ENCODE measurements around the gene MMP15.
A peak's percentile ranks its signal among the peaks of the same experiment; 100 is the strongest.

MMP15 gene

DNA sequence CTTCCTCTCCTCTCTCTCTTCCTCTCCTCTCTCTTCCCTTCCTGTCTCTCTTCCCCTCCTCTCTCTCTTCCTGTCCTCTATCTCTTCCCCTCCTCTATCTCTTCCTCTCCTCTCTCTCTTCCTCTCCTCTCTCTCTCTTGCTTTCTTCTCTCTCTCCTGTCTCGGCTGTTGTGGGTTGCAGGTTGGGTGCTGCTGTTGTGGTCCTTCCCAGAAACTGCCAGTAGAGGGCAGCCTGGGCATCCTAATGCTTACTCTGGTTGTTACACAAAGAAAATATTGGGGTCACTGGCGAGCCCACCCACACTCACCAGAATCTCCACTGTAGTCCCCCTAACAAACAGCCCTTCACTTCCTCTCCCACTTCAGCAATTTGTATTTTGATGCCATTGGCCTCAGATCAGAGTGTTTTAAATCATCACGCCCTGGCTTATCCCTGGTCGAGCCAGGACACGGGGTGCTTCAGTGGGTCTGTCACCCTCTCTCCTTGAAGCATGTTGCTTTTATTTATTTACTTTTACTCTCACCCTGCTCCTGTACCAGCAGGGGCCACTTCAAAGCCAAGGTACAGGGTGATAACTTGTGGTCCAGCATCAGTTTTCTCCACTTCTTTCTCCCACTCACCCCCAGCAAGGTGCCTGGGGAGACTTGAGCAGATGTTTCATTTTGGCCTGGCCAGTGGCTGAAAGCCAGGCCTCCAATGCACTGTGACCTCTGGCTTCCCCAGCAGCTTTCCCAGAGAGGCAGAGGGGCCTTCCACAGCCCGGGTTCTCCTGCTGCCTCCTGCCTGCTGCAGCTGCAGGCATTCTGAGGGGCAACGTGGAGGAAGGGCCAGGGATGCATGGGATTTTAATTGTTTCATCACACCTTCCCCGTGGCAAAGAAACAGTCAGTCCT, 4.7 kb upstream of the MMP15 start:
- DNase-seq: no peak

DNA sequence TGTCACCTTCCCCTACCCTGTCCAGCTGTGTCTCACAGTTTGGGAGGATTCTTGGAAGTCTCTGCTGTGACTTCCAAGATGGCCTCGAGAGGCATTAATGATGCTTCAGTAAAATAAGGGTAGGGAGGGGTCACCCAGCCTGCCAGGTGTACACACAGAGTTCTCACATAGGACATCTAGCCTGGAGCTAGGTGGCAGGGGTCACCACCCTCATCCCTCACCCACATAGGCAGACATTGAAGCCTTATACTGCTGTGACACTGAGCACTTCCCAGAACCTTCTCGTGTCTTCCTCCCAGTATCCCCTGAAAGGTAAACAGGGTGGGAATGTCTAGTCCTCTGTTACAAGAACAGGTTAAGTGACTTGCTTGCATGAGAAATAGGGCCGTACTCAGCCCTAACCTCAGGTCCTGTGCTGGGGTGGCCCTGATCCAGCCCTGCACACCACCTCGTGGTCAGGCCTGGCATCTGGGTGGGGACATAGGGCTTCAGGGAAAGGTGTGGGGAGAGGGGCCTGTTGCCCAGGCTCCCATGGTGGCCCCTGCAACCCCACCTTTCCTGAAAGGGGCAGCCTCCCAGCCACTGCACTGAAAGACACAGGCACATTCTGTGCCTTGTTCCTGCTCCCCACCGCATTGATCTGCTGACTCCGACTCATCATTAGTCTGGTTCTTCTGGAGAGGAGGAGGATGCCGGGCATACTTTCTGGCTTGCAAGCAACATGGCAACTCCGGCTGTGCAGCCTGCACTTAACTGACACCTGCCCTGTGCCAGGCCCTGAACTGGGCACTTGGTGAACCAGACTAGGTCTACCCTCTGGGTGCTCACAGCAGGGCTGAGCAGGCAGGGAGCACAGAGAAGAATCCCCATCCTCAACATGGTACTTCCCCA, 3.6 kb upstream of the MMP15 start:
- no peak for DNase-seq

DNA sequence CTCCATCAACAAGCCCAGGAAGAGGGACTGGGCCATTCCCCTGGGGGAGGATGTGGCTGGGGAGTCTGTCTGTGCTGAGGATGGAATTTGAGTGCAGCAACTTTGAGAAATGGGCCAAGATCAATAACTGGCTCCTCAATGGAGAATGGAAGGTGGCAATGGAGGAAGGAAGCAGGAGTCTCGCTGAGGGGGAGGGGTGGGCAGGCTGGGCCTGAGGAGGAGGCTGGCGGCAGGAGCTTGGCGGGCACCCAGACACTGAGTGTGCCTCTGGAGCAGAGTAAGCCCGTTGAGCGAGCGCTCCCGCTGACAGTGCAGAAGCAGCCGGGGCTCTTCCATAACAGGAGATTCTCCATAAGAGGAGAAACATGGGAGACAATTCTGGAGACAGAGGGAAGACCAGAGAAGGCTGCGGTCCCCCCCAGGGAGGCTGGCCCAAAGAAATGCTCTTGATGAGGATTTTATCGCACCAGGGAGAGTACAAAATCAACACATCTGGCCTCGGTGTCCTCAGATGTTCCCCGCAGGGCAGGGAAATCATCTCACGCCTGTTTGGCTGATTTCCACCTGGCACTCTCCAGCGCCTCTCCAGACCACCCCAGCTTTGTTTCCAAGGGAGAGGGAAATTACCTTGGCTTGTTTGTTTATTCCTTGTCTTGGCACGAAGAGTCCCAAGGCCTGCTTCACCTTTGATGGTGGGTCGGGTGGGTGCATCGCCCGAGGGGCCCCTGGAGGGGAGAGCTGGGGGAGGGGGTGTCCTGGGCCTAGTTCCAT, 2.8 kb upstream of the MMP15 start:
- DNase-seq: peak; percentile 64

DNA sequence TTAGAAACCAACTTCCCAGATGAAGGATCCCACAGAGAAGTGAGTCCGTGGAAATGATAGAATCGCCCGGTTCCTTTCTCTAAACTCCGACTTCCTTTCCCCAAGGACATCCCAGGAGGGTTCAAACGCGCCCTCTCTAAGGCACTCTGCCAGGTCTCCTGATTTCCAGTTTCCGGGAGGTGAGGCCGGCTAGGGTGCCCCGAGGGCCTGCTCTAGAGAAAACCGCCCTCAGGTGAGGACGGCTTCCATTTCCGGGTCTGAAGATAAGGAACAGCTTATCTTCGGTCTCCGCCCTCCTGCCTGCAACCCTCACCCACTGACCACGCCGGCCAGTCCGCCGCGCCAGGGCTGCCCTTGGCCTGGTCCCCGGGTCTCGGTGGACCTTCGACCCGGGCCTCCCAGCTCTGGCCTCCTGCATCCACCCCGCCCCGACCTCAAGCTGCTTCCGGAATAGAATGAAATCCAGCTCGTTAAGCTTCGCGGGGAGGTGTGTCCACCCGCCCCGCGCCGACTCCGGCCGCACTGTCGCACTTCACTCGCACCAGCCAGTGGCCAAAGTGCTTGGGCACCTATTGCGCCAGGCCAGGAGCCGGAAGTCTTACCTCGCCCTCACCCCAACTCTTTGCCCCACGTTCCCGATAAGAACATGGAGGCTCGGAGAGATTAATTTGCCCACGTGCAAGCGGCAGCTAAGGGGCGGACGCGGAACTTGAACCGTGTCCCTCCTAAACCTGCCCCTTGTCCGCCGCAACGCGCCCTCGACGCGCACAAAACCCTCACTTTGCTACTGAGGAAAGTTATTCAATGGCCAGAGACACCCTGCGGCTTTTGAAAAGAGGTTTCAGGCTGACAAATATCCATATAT, 836 bp upstream of the MMP15 start:
- DNase-seq: peak; percentile 81

DNA sequence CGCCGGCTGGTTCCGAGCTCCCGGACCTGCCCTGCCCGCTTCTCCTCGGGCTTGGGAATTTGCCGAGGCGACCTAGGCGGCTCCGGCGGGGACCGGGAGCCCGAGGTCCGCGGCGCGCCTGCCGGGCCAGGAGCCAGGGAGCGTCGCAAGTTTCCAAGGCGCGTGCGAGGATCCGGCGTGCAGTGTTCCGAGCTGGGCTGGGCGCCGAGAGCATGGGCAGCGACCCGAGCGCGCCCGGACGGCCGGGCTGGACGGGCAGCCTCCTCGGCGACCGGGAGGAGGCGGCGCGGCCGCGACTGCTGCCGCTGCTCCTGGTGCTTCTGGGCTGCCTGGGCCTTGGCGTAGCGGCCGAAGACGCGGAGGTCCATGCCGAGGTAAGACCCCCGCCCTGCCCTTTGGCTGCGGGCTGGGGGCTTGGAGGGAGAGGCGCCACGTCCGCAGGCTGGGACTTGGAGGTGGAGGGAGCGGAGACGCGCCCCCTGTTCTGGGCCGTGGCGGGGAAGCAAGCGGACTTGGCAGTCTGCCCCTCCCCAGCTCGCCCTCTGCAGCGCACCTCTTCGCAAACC, 668 bp downstream of the MMP15 start:
- DNase-seq: peak; percentile 9

DNA sequence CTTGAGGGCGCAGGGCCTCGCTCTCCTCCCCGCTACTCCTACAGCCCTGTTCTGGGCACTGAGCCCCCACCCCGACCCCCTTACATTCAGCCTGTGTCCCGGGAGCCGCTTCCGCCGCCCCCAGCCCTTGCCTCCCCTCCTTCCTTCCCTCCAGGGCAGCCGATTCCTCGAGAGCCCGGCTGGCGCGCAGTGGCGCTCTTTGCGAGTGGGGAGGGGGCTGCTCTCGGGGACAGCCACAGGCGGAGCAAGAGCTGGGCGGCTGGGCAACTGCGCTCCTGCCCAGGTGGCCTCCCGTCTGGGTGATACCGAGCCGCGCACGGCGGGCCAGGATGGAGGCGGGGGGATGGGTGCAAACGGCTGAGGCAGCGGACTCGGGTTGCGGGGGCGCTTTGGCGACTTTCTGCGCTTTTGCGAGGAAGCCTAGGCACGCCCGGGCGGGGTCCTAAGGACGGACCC, 1.2 kb downstream of the MMP15 start:
- no peak for DNase-seq

GRCh38 chr16:58027161-58027915, 1.8 kb downstream of the MMP15 start:
- DNase-seq: peak; percentile 31

GRCh38 chr16:58027916-58028455, 2.4 kb downstream of the MMP15 start:
- DNase-seq: no peak

DNA sequence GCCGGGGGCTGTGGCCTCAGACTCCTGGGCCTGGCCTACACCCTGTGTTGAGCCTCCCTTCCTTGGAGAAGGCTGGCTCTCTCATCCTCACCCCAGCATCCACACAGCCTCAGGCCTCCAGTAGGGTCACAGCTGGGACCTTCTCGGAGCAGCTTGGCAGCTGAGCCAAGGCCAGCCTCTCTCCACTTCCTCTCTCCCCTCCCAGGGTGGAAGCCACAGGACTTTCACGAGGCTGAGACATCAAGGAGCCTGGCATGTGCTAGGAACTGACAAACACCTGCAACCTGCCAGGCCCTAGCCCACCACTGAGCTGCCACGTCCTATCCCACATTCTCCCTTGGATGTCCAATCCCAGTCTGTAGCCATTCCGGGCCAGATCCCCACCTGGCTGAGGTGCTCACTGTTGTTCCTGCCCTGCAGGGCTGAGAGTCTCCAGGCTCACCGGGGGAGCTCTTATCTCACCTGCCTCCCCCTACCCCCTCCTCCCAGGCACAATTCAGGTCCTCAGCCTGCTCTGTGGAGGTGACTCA, 3.1 kb downstream of the MMP15 start:
- no peak for DNase-seq

GRCh38 chr16:58029410-58029809, 3.9 kb downstream of the MMP15 start:
- no peak for DNase-seq

- no peak for DNase-seq
Measured at GRCh38 chr16:58030136-58030840, 4.7 kb downstream of the MMP15 start.

GRCh38 chr16:58031016-58031800, 5.7 kb downstream of the MMP15 start:
- no peak for DNase-seq

DNA sequence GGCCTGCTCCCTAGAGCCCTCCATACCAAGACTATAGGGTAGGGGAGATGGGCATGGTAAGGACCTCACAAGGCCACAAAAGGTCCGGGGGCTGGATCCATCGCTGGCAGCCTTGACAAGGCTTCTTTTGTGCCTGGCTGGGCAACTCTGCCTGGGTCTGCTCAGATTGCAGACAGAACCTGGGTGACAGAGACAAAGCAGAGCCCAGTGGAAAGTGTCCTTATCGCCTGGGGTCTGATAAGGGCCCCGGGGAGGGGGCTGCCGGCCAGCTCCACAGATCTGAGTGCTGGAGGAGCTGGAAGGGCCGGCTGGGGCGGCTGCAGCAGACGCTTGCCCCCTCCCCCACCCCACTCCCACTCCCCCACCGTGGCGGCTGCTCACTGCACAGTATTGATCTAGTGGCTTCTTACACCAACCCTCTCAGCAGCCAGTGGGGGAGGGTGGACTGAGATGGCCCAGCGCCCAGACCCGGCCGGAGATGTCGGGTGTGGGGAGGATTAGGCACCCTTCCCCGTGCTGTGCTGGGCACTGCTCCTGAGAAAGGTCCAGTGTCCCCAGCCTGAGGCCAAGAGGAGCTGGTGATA, 7.2 kb downstream of the MMP15 start:
- no peak for DNase-seq

DNA sequence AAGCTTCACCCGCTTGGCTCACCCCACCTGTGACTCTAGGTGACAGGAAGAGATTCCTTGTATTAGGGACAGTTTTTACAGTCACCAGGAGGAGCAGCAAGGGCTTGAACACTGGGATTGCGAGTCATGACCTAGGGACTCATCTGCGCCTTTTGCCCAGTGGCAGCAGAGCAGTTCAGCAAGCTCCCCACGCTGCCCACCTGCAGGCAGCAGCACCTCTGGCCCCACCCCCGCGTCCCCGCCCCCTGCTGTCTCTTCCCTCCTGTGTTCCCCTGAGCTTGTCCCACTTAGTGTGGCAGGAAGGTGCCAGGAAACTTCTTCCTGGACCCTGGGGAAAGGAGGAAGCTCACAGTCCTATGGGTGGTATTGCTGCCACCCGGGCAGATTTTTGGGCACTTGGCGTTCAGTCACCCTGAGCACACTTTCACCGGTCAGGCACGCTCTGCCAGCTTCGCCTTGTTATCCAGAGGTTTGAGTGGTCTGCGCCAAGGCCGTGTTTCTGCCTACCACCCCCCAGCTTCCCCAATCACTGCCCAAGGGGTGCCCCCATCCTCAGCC, 8.7 kb downstream of the MMP15 start:
- DNase-seq: no peak

DNA sequence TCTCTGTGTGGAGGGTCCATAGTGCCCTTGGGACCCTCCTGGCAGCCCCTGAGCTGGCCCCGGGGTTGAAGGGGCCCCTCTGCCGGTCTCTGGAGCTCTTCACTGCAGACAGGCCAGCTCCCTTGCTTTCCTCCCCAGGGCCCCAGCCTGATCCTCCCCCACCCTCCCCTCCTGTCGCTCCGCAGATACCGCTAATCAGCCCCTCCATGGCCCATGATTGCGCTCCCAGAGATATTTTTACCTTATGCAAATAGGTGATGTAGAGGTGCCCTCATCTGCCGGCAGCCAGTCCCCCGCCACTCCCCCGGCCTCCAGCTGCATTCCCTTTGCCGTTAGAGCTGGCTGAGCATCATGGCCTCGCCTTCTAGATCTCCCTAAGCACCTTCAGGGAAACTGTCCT, 9.2 kb downstream of the MMP15 start:
- DNase-seq: no peak

- DNase-seq: no peak
Measured at GRCh38 chr16:58035356-58036170, 10.0 kb downstream of the MMP15 start.

DNA sequence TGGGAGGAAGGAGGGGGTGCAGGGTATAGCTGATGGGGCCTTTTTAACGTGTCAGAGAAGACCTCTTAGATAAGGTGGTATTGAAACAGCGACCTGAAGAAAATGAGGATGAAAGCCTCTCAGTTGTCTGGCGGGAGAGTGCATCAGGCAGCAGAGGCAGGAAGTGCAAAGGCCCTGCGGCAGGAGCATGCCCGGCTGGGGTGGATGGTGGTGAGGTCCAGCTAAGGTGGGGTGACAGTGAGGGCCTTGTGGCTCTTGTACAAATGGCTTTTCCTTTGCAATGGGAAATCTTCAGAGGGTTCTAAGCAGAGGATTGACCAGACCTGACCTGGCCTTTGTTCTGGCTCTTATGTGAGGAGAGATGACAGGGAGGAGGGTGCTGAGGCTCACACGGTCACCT, 11.4 kb downstream of the MMP15 start:
- no peak for DNase-seq
